HG03039 (cell line): ENCODE data around the gene MSH3.
"Not testable (repeated sequence)": the region's sequence is repeated elsewhere in the genome, so short reads cannot be mapped to it uniquely, and the experiment has no call there.

Source experiments
- ATAC-seq: cut with Tn5 transposase; IDR thresholded peaks from one replicate; pipeline ENCODE4 v1.9.1; 2021; ENCODE audit warnings: mild to moderate bottlenecking, moderate library complexity; ENCODE audit not compliant: unreplicated experiment

MSH3 gene

GRCh38 chr5:80705216-80705769, 50.8 kb downstream of the MSH3 start:
- ATAC-seq = no peak

- ATAC-seq = no peak
Observed at GRCh38 chr5:80705801-80706200, 51.3 kb downstream of the MSH3 start.

- no peak for ATAC-seq
Observed at GRCh38 chr5:80706835-80707447, 52.5 kb downstream of the MSH3 start.

GRCh38 chr5:80707645-80708044, 53.2 kb downstream of the MSH3 start:
- ATAC-seq = no peak

GRCh38 chr5:80711216-80711615, 56.8 kb downstream of the MSH3 start:
- ATAC-seq = no peak

- ATAC-seq = no peak
Observed at GRCh38 chr5:80711938-80712337, 57.5 kb downstream of the MSH3 start.

GRCh38 chr5:80712919-80713318, 58.5 kb downstream of the MSH3 start:
- no peak for ATAC-seq

- no peak for ATAC-seq
Observed at GRCh38 chr5:80713631-80714030, 59.2 kb downstream of the MSH3 start.

GRCh38 chr5:80714570-80715298, 60.3 kb downstream of the MSH3 start:
- ATAC-seq = no peak

GRCh38 chr5:80715887-80716286, 61.4 kb downstream of the MSH3 start:
- ATAC-seq = no peak

GRCh38 chr5:80720181-80720580, 65.7 kb downstream of the MSH3 start:
- ATAC-seq = no peak

GRCh38 chr5:80722916-80723315, 68.5 kb downstream of the MSH3 start:
- ATAC-seq = no peak

GRCh38 chr5:80725446-80725845, 71.0 kb downstream of the MSH3 start:
- ATAC-seq = no peak

- no peak for ATAC-seq
Observed at GRCh38 chr5:80736730-80737129, 82.3 kb downstream of the MSH3 start.

GRCh38 chr5:80738466-80738865, 84.0 kb downstream of the MSH3 start:
- no peak for ATAC-seq

GRCh38 chr5:80739057-80739456, 84.6 kb downstream of the MSH3 start:
- ATAC-seq = no peak

- no peak for ATAC-seq
Observed at GRCh38 chr5:80739496-80739895, 85.0 kb downstream of the MSH3 start.

- no peak for ATAC-seq
Observed at GRCh38 chr5:80739898-80740297, 85.4 kb downstream of the MSH3 start.

GRCh38 chr5:80740488-80740887, 86.0 kb downstream of the MSH3 start:
- ATAC-seq = not testable (repeated sequence)

GRCh38 chr5:80740999-80741398, 86.5 kb downstream of the MSH3 start:
- ATAC-seq = no peak

GRCh38 chr5:80744149-80744548, 89.7 kb downstream of the MSH3 start:
- ATAC-seq = no peak

- ATAC-seq = no peak
Observed at GRCh38 chr5:80745490-80745889, 91.0 kb downstream of the MSH3 start.
